Caco-2 (cell line): ENCODE results near the gene FANCM. TPM values are rescaled to one million over a fixed set of nuclear protein-coding genes. Genes with fewer than 3 reads are reported as not detected.

ENCODE experiments used
- BruUV-seq: library from RNA; stranded (reverse); fragments of 400-500 nt; replicated peaks from 2 replicates; lab custom pipeline; 2021; lab: Mats Ljungman, UMichigan
- CTCF ChIA-PET: fragments of 300-600 bp; sonication (Branson Sonifier 250); formaldehyde crosslinking; loops from one replicate; lab custom pipeline; 2022; ENCODE audit warnings: antibody characterized with exemption; lab: Charles Lee
- POLR2A ChIA-PET: fragments of 300-600 bp; sonication (Branson Sonifier 250); formaldehyde crosslinking; loops from one replicate; lab custom pipeline; 2022; ENCODE audit warnings: antibody characterized with exemption; lab: Charles Lee
- DNase-seq, 2 experiments: peaks; one replicate each; pipeline versions ENCODE4 v3.0.0 to v3.0.0-alpha.2; 2020 to 2022
- H3K27me3 ChIP-seq: replicated peaks from 2 replicates; pipeline ENCODE4 v1.6.0; 2011; ENCODE audit warnings: low read length; ENCODE audit not compliant: control insufficient read depth, insufficient read depth
- H3K36me3 ChIP-seq: 2 replicates; pipeline ENCODE4 v1.5.1; 2011; ENCODE audit warnings: low read length; ENCODE audit not compliant: control insufficient read depth, insufficient read depth
- H3K4me1 ChIP-seq: fragments of 250-450 bp; sonication (Bioruptor Pico); 2 replicates; pipeline ENCODE4 v1.5.1; 2020; ENCODE audit warnings: mild to moderate bottlenecking
- H3K4me3 ChIP-seq: 2 replicates; pipeline ENCODE4 v1.5.1; 2011; ENCODE audit warnings: low read depth, mild to moderate bottlenecking, control low read depth, low read length
- H3K9me3 ChIP-seq: fragments of 250-450 bp; sonication (Bioruptor Pico); 2 replicates; pipeline ENCODE4 v1.5.1; 2020; ENCODE audit warnings: mild to moderate bottlenecking, moderate library complexity
- H3K27ac Mint-ChIP-seq: one replicate; pipeline ENCODE4 v1.8.0; 2022; ENCODE audit warnings: mixed read lengths; ENCODE audit not compliant: unreplicated experiment
- H3K27me3 Mint-ChIP-seq: one replicate; pipeline ENCODE4 v1.8.0; 2022; ENCODE audit warnings: mixed read lengths; ENCODE audit not compliant: insufficient read depth, unreplicated experiment
- H3K36me3 Mint-ChIP-seq: one replicate; pipeline ENCODE4 v1.8.0; 2022; ENCODE audit warnings: mild to moderate bottlenecking, mixed read lengths; ENCODE audit not compliant: insufficient read depth, unreplicated experiment
- H3K4me1 Mint-ChIP-seq: one replicate; pipeline ENCODE4 v1.8.0; 2022; ENCODE audit warnings: low read depth, mixed read lengths; ENCODE audit not compliant: unreplicated experiment
- H3K4me3 Mint-ChIP-seq: one replicate; pipeline ENCODE4 v1.8.0; 2022; ENCODE audit warnings: mild to moderate bottlenecking, moderate library complexity, mixed read lengths; ENCODE audit not compliant: unreplicated experiment
- H3K9me3 Mint-ChIP-seq: one replicate; pipeline ENCODE4 v1.8.0; 2022; ENCODE audit warnings: mixed read lengths; ENCODE audit not compliant: unreplicated experiment
- CTCF ChIP-seq, 2 experiments: fragments of 200-600 bp in 1 of 2; IDR thresholded peaks; 1 replicate in 1 of 2; 2 replicates in 1 of 2; pipeline versions ENCODE4 v1.5.1 to v1.8.0; 2011 to 2022; ENCODE audit warnings: antibody characterized with exemption in 1 of 2, control low read depth in 1 of 2, inconsistent platforms in 1 of 2, low read depth in 1 of 2, low read length in 1 of 2, mild to moderate bottlenecking in 1 of 2, moderate library complexity in 1 of 2; ENCODE audit not compliant: insufficient read depth in 1 of 2, severe bottlenecking in 1 of 2, unreplicated experiment in 1 of 2
- intact Hi-C: fragments of 100-400 bp; cut with micrococcal nuclease; formaldehyde crosslinking; loops from one replicate; pipeline ENCODE4 v1.10.0; 2022; ENCODE audit not compliant: unreplicated experiment
- total RNA-seq: library from RNA; stranded (reverse); gene quantifications from 2 replicates; pipeline ENCODE4 v1.2.3, GENCODE V29; 2022

The FANCM gene
- total RNA-seq, 1 experiment from 2014 or later, result 13.1 TPM

- Histone ChIP-seq H3K4me1 (no peaks in the 10 kb centered on the region), H3K9me3 (no peaks in the 10 kb centered on the region), H3K4me3 (no peak overlapping the region), H3K27me3 (no peaks in the 10 kb centered on the region), H3K36me3 (no peaks in the 10 kb centered on the region)
- H3K4me1 Mint-ChIP-seq, result no peaks in the 10 kb centered on the region
- H3K4me3 Mint-ChIP-seq, result no peak overlapping the region
- TF ChIP-seq CTCF (IDR thresholded peaks at IDR 0.05; ENCODE audit: insufficient read depth in 1 of 2, low read depth in 1 of 2, low read length in 1 of 2, severe bottlenecking in 1 of 2, unreplicated experiment in 1 of 2), result no peak
- BruUV-seq, result no TSS peak
- POLR2A ChIA-PET, result no interaction called here
- CTCF ChIA-PET, result no interaction called here
- no peaks in the 10 kb centered on the region for H3K36me3 Mint-ChIP-seq
- H3K9me3 Mint-ChIP-seq, result no peaks in the 10 kb centered on the region
- intact Hi-C loops, result loop anchor here (2.0 kb wide), 1 partner anchor 97 kb away; the partner anchor contains the start of gene MIS18BP1
- H3K27ac Mint-ChIP-seq, result no peak overlapping the region
- H3K27me3 Mint-ChIP-seq, result no peaks in the 10 kb centered on the region
- no peak for DNase-seq
Measured at GRCh38 chr14:45156067-45156466, 20.3 kb downstream of the FANCM start.

GRCh38 chr14:45169906-45170305 lies 34.2 kb downstream of the FANCM start:
- TF ChIP-seq CTCF (IDR thresholded peaks at IDR 0.05; ENCODE audit: insufficient read depth in 1 of 2, low read depth in 1 of 2, low read length in 1 of 2, severe bottlenecking in 1 of 2, unreplicated experiment in 1 of 2), result no peak
- Histone ChIP-seq H3K36me3 (no peaks in the 10 kb centered on the region), H3K4me3 (no peak overlapping the region), H3K4me1 (no peaks in the 10 kb centered on the region), H3K27me3 (no peaks in the 10 kb centered on the region), H3K9me3 (no peaks in the 10 kb centered on the region)
- no TSS peak for BruUV-seq
- intact Hi-C loops, result no loop called here
- no peak for DNase-seq
- Mint-ChIP-seq H3K27ac (no peak overlapping the region), H3K4me3 (no peak overlapping the region), H3K36me3 (peaks cover 6% of the 10 kb centered on the region), H3K4me1 (no peaks in the 10 kb centered on the region), H3K27me3 (no peaks in the 10 kb centered on the region), H3K9me3 (no peaks in the 10 kb centered on the region)
- ChIA-PET CTCF (interaction anchor here (0.6 kb wide), 1 partner anchor 37 kb away, joined by 5 read pairs; no protein-coding TSS in a partner anchor), POLR2A (no interaction called here)

- Histone ChIP-seq H3K36me3 (no peaks in the 10 kb centered on the region), H3K9me3 (no peaks in the 10 kb centered on the region), H3K4me3 (no peak overlapping the region), H3K27me3 (no peaks in the 10 kb centered on the region), H3K4me1 (no peaks in the 10 kb centered on the region)
- Mint-ChIP-seq H3K36me3 (no peaks in the 10 kb centered on the region), H3K27me3 (no peaks in the 10 kb centered on the region), H3K27ac (no peak overlapping the region), H3K4me1 (no peaks in the 10 kb centered on the region), H3K4me3 (no peak overlapping the region), H3K9me3 (no peaks in the 10 kb centered on the region)
- intact Hi-C loops, result no loop called here
- POLR2A ChIA-PET, result no interaction called here
- CTCF ChIA-PET, result no interaction called here
- BruUV-seq, result no TSS peak
- no peak for DNase-seq
- no peak for TF ChIP-seq CTCF (IDR thresholded peaks at IDR 0.05; ENCODE audit: insufficient read depth in 1 of 2, low read depth in 1 of 2, low read length in 1 of 2, severe bottlenecking in 1 of 2, unreplicated experiment in 1 of 2)
Measured at GRCh38 chr14:45177076-45177475, 41.3 kb downstream of the FANCM start.
